NCI-H460 (cell line): ENCODE results near the gene ZNF714. TPM values are rescaled to one million over a fixed set of nuclear protein-coding genes. Genes with fewer than 3 reads are reported as not detected.
"Not testable (repeated sequence)": the region's sequence is repeated elsewhere in the genome, so short reads cannot be mapped to it uniquely, and the experiment has no call there.

Experiments
- DNase-seq: peaks from one replicate; pipeline ENCODE4 v3.0.0-alpha.2; 2016; ENCODE audit warnings: low read depth; ENCODE audit errors: extremely low read depth
- total RNA-seq: library from RNA; depleted of rRNA; stranded (reverse); fragments of >200 nt; shearing (Covaris generic); gene quantifications from 2 replicates; pipeline ENCODE4 v1.2.3, GENCODE V29; 2014

The ZNF714 gene
- total RNA-seq, 1 experiment from 2014 or later = 15.5 TPM

DNA sequence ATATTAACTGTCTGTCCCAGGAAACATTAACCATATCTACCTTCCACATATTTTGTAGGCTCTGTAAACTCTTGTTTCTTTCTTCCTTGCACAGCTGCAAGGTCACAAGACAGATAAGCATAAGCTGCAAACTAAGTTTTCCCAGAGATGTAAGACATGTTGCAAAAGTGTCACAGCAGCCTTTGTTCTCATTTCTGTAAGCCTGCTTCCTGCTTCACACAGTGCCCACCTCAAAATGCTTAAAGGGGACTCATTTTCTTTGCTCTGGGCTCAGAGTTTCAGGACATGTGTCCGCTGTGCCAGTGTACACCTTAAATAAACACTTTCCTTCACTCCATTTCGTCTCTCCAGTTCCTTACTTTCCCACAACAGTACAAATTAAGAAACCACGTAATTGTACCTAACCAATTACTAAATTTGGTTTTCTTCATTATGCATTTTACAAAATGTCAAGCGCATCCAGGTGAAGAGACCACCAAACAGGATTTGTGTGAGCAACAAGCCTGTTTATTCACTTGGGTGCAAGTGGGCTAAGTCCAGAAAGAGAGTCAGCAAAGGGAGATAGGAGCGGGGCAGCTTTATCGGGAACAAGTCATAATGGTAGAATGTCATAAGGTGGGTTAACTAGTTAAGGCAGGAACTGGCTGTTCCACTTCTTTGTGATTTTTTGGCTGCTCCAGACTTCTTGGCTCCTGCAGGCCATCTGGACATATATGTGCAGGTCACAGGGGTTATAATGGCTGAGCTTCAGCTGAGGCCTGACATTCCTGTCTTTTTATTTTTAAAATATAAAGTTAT lies 47.1 kb downstream of the ZNF714 start:
- DNase-seq = no peak

DNA sequence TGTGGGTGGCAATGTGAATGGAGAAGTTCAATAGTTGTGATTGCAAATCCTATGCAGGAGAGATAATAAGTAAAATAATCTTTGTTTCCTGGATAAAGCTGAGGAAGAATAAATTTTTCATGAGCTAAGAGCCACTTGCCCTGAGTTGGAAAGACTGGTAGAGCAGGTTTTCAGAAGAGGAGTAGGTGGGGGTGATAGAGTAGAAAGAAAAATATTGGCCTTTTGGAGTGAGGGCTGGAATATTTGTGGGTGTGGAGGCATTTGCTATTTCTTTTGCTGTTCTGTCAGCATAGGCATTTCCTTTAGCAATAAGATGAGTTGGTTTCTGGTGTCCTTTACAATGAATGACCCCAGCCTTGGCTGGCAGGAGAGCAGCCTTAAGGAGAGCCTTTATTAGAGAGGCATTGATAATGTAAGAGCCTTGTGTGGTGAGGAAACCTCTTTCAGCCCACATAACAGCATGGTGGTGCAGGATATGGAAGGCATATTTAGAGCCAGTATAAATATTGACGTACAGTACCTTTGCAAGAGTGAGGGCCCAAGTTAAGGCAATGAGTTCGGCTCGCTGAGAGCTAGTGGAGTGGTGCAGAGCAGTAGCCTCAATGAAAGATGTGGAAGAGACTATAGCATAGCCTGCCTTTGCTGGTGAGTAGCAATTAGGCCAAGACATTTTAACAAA lies 48.2 kb downstream of the ZNF714 start:
- DNase-seq = no peak

DNA sequence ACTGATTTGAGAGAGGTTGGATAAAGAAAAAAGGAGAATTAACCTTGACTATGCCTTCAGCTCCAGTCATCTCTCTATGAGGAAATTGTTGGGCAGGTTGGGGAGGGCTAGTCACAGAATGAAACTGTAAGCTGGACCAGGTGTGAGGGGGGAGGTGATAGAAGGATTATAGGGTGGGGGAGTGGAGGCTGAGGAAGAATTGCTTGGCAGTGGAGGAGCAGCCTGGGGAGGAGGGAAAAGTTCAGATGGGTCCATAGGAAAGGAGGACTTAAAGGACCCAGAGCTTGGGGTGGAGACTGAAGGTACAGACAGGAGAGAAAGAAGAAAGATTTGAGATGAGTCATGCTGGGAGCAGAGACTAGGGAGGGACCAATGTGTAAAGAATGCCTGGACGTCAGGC lies 51.6 kb downstream of the ZNF714 start:
- DNase-seq = no peak

DNA sequence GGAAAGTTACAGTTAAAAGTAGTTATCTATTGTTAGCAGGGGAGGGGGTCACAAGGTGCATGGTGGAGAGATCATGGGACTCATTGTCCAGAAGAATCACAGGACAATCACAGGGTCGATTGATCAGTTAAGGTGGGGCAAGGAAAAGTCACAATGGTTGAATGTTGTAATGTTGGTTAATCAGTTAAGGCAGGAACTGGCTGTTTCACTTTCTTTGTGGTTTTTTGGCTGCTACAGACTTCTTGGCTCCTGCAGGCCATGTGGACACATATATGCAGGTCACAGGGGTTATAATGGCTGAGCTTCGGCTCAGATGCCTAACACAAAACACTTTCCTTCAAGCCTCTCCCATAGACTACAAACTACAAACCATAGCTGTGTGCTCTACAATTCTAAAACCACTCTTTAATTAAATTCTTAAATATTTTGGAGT lies 52.9 kb downstream of the ZNF714 start:
- DNase-seq = no peak

DNA sequence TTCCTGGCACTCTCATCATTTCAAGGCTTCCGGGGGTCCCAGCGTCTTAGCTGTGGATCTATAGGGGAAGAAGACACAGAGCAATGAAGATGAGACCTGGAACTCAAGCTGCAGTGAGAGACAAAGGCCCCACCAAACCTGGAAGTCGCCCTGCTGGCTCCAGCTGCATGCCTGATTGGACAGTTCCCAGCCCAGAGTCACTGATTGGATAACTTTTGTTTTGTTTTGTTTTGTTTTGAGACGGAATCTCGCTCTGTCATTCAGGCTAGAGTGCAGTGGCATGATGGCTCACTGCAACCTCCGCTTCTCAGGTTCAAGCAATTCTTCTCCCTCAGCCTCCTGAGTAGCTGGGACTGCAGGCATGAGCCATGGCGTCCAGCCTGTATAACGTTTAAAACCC lies 53.4 kb downstream of the ZNF714 start:
- no peak for DNase-seq

DNA sequence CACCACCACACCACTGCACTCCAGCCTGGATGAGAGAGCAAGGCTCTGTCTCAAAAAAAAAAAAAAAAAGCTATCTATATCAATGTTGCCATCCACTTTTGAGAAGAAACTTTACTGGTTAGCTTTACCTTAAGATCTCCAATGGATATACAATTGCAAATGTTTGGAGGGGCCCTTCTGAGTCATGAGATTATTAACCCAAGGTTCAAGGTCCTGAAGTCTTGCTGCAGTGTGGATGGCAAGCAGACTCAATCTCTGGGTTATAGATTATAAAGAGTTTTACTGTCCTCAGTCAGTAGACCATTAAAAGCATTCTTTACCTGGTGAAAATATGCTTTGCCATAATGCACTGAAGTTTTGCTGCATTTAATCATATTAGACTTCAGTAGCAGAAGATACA lies 56.1 kb downstream of the ZNF714 start:
- no peak for DNase-seq

DNA sequence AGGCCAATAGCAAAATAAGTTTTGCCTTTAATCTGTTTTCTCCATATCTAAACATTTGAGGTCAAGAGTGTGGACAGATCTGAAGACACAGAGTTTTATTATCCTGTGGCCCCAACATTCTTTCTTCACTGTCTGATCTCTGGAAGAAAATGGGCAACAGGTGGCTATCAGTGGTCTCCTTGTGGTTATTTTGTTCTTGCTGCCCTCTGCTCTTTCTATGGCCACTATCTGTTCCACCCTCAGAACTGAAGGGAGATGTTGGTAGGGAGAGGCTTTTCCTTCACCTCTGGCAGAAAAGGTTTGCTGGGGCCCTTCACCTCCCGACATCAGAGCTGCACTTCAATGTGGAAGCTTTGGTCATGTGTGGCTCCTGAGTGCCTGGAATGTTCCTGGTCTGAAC lies 59.0 kb downstream of the ZNF714 start:
- not testable (repeated sequence) for DNase-seq

DNA sequence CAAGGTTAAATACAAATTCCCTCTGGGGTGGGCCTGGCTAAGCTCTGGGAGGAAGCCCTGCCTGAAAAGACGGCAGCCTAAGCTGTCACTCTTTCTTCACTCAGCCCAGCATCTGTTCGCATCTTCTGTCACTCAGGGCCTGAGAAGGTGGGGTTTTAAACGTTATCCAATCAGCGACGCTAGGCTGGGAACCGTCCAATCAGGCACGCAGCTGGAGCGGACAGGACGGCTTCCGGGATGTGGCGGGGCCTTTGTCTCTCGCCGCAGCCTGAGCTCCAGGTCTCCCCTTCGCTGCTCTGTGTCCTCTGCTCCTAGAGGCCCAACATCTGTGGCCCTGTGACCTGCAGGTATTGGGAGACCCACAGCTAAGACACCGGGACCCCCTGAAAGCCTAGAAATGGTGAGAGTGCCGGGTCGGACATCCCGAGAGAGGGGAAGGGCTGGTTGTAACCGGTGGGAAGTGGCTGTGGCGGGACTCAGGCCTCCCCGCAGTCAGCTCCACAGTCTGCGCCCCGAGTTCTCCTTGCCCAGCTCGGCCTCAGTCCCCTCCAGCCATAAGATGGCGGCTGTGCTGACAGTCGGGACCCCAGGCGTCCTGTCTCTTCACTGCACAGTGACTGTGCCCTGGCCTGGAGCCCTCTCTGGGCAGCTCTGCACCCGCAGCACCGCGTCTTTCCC lies 59.9 kb downstream of the ZNF714 start, which contains the start of gene ZNF431:
Gene ZNF431, plus strand, starts transcription at position 254 of the 678 bp plus-strand sequence. Its CDS starts 144 bp downstream, at position 398.
- DNase-seq = peak; percentile 86

DNA sequence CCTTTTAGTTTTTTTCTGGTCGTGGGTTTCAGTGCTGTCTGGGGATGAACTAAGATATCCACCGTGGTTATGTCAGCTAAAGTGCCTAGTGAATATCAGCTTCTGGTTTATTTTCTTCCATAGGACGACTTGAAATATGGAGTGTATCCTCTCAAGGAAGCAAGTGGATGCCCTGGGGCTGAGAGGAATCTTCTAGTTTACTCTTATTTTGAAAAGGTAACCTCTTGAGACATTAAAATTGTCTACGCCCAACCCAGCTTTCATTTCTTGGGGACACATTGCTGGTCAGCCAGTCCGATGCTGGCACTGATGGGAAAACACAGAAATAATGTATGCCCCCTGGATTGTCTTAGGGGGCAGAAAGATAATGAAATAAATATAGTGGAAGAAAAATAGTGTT lies 61.4 kb downstream of the ZNF714 start:
- DNase-seq = no peak

DNA sequence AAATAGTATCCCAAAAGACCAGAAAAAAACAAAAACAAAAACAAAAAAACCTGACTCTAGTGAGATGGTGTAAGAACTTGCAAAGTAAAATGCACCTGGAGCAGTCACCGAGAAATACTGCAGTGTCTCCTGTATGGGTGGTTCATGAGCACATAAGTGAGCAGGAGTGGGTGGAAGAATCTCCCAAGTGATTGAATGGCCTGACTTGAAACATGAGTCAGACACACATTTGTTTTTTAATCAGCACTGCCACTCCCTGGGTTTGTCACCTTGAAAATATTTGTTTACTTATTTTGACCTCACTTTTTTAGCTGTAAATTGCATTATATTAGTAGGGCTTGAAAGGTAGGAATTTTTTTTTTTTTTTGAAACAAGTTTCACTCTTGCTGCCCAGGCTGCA lies 61.9 kb downstream of the ZNF714 start:
- no peak for DNase-seq

DNA sequence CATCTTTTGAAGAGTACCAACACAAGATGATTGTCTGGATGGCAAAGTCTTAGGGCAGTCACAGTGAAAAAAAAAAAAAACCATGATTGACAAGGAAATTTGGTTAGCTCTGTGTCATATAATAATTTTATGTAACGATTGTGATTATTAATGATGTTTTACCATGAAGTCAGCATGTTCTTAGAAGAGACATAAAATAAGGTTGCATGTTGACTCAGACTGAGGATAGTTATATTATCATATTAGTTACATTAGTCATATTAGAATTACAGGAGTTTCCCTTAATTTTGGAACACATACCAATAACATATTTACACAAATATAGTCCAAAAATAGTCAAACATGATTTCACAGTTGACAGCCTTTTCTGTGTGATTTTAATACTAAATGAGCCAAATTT lies 65.5 kb downstream of the ZNF714 start:
- no peak for DNase-seq

DNA sequence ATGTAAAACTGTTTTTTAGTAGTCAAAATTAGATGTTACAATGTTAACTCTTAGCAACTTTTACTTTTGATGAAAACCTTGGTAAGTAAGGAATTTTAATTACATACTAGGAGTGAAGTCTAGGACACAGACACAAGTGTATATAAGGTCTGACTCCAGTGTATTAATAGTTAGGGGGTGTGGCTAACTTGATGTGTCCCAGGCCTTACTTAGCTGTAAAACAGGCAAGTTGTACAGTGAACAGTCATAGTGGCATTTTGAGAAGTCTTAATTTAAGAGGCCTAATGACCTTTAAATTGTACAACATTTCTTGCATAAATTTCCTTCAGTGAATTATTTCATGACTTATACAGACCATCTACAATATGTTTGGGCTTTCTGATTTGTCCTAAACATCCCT lies 66.7 kb downstream of the ZNF714 start:
- no peak for DNase-seq

DNA sequence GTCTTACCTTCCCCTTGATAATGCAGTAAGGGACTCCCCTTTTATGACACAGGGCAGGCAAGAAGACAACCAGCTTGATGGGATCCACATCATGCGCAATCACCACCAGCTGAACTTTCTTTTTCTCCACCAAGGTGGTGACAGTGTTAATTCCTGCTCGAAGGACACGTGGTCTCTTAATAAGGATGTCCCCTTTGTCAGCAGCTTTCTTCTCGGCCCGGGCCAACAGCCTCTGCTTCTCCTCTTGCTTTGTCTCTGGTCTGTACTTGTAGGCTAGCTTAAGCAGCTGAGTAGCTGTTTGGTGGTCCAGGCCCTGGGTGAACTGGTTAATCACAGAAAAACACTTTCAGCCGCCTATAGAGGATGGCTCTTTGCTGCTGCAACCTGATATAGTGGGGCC lies 67.9 kb downstream of the ZNF714 start:
- DNase-seq = no peak

DNA sequence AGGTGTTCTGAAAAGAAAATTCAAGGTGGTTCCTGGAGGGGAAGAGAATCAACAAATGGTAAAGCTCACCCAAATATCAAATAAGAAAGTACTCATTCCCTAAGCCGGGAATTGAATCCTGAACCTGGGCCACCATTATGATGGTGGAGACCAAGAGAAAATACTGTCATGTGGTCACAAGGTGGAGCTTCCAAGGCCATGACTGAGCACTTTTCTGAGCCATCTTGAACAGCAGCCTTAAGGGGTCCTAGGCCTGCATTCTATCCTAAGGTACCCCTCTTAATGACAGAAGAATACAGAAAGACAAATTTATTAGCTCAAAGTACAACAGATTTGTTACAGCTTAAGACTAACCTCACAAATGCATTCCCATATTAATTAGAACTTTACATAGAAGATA lies 69.5 kb downstream of the ZNF714 start:
- no peak for DNase-seq

DNA sequence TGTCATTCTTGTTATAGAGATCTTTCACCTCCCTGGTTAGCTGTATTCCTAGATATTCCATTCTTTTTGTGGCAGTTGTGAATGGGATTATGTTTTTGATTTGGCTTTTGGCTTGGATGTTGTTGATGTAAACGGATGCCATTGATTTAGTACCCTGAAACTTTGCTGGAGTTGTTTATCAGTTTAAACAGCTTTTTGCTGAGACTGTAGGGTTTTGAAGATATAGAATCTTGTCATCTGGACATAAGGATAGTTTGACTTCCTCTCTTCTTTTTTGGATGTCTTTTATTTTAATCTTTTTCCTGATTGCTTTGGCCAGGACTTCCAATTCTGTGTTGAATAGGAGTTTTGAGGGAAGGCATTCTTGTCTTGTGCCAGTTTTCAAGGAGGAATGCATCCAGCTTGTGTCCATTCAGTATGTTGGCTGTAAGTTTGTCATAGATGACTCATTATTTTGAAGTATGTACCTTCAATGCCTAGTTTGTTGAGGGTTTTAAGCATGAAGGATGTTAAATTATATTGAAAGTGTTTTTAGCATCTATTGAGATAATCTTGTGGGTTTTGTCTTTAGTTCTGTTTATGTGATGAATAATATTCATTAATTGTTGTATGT lies 76.6 kb downstream of the ZNF714 start:
- DNase-seq = no peak

DNA sequence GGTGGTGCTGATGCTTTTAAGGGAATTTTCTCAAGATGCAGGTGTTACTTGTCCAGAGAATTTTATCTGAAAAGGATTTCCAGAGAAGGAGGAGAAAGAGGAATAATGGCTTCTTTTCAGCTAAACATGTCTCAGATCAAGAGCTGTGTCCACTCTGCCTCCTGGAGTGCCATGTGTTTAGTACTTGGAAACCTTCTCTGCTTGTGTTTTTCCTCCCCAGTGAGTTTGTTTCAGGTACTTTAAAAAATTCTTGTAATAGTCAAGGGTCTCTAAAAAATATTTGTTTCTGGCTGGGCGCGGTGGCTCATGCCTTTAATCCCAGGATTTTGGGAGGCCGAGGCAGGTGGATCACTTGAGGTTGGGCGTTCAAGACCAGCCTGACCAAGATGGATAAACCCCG lies 82.5 kb downstream of the ZNF714 start:
- DNase-seq = no peak

DNA sequence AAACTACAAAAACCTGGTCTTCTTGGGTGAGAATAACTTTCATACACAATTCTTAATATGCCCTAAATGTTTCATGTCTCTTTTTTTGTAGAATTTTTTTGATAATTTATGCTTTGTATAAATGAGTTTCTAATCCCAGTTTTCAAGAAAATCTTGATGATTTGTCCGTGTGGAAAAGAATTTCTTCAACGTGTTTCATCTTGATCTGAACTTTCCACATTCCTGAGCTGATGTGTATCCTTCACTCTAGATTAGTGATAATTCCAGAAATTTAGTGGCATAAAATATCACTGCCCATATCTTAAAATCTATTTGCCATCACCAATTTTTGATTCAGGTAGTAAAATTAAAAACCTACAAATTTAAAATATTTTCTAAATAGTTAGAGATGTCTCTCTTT lies 84.4 kb downstream of the ZNF714 start:
- no peak for DNase-seq
